Neural cell (in vitro differentiated cells): ENCODE measurements around the gene RANBP1. TPM values are rescaled to one million over a fixed set of nuclear protein-coding genes. Genes with fewer than 3 reads are reported as not detected.

Experiments used
- H2AFZ ChIP-seq: fragments of 200-600, 300-800 bp; sonication (generic), shearing (Covaris generic); 2 replicates; pipeline ENCODE4 v1.6.0; 2014; ENCODE audit warnings: low read depth, mild to moderate bottlenecking, antibody characterized with exemption, low read length, moderate library complexity
- H3F3A ChIP-seq: fragments of 200-600 bp; shearing (Covaris generic); 2 replicates; pipeline ENCODE4 v1.6.1; 2016; ENCODE audit warnings: mild to moderate bottlenecking, moderate library complexity, mixed read lengths, antibody characterized with exemption, low read length; ENCODE audit not compliant: insufficient read depth, poor library complexity, severe bottlenecking
- H3K27ac ChIP-seq: fragments of 200-600, 300-800 bp; sonication (generic), shearing (Covaris generic); 2 replicates; pipeline ENCODE4 v1.5.1; 2014; ENCODE audit warnings: mild to moderate bottlenecking, low read length, moderate library complexity
- H3K27me3 ChIP-seq: fragments of 300-800, 200-600 bp; sonication (generic), shearing (Covaris generic); 2 replicates; pipeline ENCODE4 v1.6.0; 2014; ENCODE audit warnings: mild to moderate bottlenecking, low read depth, low read length, moderate library complexity; ENCODE audit not compliant: insufficient read depth
- H3K36me3 ChIP-seq: fragments of 300-800, 200-600 bp; sonication (generic), shearing (Covaris generic); 2 replicates; pipeline ENCODE4 v1.5.1; 2014; ENCODE audit warnings: mild to moderate bottlenecking, antibody characterized with exemption, low read length, moderate library complexity; ENCODE audit not compliant: insufficient read depth
- H3K4me2 ChIP-seq: fragments of 300-800, 200-600 bp; sonication (generic), shearing (Covaris generic); 2 replicates; pipeline ENCODE4 v1.6.0; 2014; ENCODE audit warnings: mild to moderate bottlenecking, low read length
- H3K4me3 ChIP-seq: fragments of 300-800, 200-600 bp; sonication (generic), shearing (Covaris generic); 2 replicates; pipeline ENCODE4 v1.5.1; 2014; ENCODE audit warnings: mild to moderate bottlenecking, low read length, moderate library complexity
- H3K79me2 ChIP-seq: fragments of 200-600 bp; shearing (Covaris generic); replicated peaks from 2 replicates; pipeline ENCODE4 v1.6.0; 2014; ENCODE audit warnings: mild to moderate bottlenecking, low read length, moderate library complexity; ENCODE audit not compliant: insufficient read depth
- H3K9ac ChIP-seq: fragments of 300-800, 200-600 bp; sonication (generic), shearing (Covaris generic); 2 replicates; pipeline ENCODE4 v1.6.1; 2016; ENCODE audit warnings: mild to moderate bottlenecking, low read length, mixed read lengths
- H3K9me2 ChIP-seq: fragments of 200-600 bp; shearing (Covaris generic); 2 replicates; pipeline ENCODE4 v1.6.1; 2016; ENCODE audit warnings: mild to moderate bottlenecking, low read length, mixed read lengths; ENCODE audit not compliant: insufficient read depth
- H3K9me3 ChIP-seq: fragments of 200-600, 300-800 bp; sonication (generic), shearing (Covaris generic); 2 replicates; pipeline ENCODE4 v1.6.1; 2016; ENCODE audit warnings: mild to moderate bottlenecking, mixed run types, low read length, moderate library complexity, mixed read lengths
- H4K20me1 ChIP-seq: fragments of 200-600 bp; shearing (Covaris generic); 2 replicates; pipeline ENCODE4 v1.6.1; 2016; ENCODE audit warnings: mild to moderate bottlenecking, mixed run types; ENCODE audit not compliant: insufficient read depth
- CTCF ChIP-seq: fragments of 450-650 bp; IDR thresholded peaks from 2 replicates; pipeline ENCODE4 v1.5.1; 2014; ENCODE audit warnings: antibody characterized with exemption, mild to moderate bottlenecking, moderate library complexity; ENCODE audit not compliant: poor library complexity, severe bottlenecking
- EP300 ChIP-seq: fragments of 450-650 bp; conservative IDR thresholded peaks from 2 replicates; pipeline ENCODE4 v1.6.1; 2014; ENCODE audit warnings: antibody characterized with exemption, mild to moderate bottlenecking, moderate library complexity; ENCODE audit not compliant: poor library complexity, severe bottlenecking
- EZH2 ChIP-seq: fragments of 200-600, 300-800 bp; shearing (Covaris generic), sonication (generic); IDR thresholded peaks from 2 replicates; pipeline ENCODE4 v1.6.1; 2014; ENCODE audit warnings: antibody characterized with exemption, low read length, borderline replicate concordance, mild to moderate bottlenecking; ENCODE audit not compliant: insufficient read depth, poor library complexity, severe bottlenecking
- MXI1 ChIP-seq: fragments of 450-650 bp; conservative IDR thresholded peaks from 2 replicates; pipeline ENCODE4 v1.6.1; 2014; ENCODE audit warnings: antibody characterized with exemption, mild to moderate bottlenecking; ENCODE audit not compliant: poor library complexity, severe bottlenecking
- POLR2AphosphoS5 ChIP-seq: IDR thresholded peaks from 2 replicates; pipeline ENCODE4 v1.6.1; 2012
- RAD21 ChIP-seq: fragments of 450-650 bp; conservative IDR thresholded peaks from 2 replicates; pipeline ENCODE4 v1.6.1; 2014; ENCODE audit warnings: antibody characterized with exemption, mild to moderate bottlenecking, moderate library complexity
- REST ChIP-seq: IDR thresholded peaks from 2 replicates; pipeline ENCODE4 v1.6.1; 2012; ENCODE audit warnings: borderline replicate concordance
- SMC3 ChIP-seq: fragments of 450-650 bp; conservative IDR thresholded peaks from 2 replicates; pipeline ENCODE4 v1.6.1; 2014; ENCODE audit warnings: antibody characterized with exemption, mild to moderate bottlenecking, moderate library complexity; ENCODE audit not compliant: poor library complexity
- TAF1 ChIP-seq: IDR thresholded peaks from 2 replicates; pipeline ENCODE4 v1.6.1; 2012; ENCODE audit warnings: low read depth
- polyA plus RNA-seq: library from polyadenylated mRNA; depleted of rRNA; stranded (reverse); fragments of >200 nt; gene quantifications from 2 replicates; pipeline ENCODE4 v1.2.3, GENCODE V29; 2014

RANBP1 gene
- polyA plus RNA-seq, 1 donor from 2014 or later, result 360 TPM

- Histone ChIP-seq H3K4me2 (no peak overlapping the region), H4K20me1 (no peaks in the 10 kb centered on the region), H3K4me3 (no peak overlapping the region), H3K27me3 (no peaks in the 10 kb centered on the region), H3F3A (no peaks in the 10 kb centered on the region), H3K36me3 (peaks cover 6% of the 10 kb centered on the region), H2AFZ (no peak overlapping the region), H3K9ac (no peak overlapping the region), H3K79me2 (peaks cover 2% of the 10 kb centered on the region), H3K9me2 (no peaks in the 10 kb centered on the region), H3K27ac (no peak overlapping the region), H3K9me3 (no peaks in the 10 kb centered on the region)
- no peak for TF ChIP-seq RAD21
- TF ChIP-seq EZH2, result no peak
- no peak for TF ChIP-seq CTCF
- TF ChIP-seq SMC3, result no peak
- TF ChIP-seq POLR2AphosphoS5, result no peak
- TF ChIP-seq TAF1, result no peak
- TF ChIP-seq EP300, result no peak
- TF ChIP-seq MXI1, result no peak
- no peak for TF ChIP-seq REST
Measured at GRCh38 chr22:20110359-20110985, 5.4 kb upstream of the RANBP1 start.

GRCh38 chr22:20111045-20111688, 4.7 kb upstream of the RANBP1 start:
- H3K79me2 ChIP-seq, result peaks cover 9% of the 10 kb centered on the region
- no peaks in the 10 kb centered on the region for H3F3A ChIP-seq
- H4K20me1 ChIP-seq, result no peaks in the 10 kb centered on the region
- H3K4me3 ChIP-seq, result no peak overlapping the region
- H3K9ac ChIP-seq, result no peak overlapping the region
- no peak overlapping the region for H3K4me2 ChIP-seq
- H3K36me3 ChIP-seq, result peaks cover 6% of the 10 kb centered on the region
- H3K27me3 ChIP-seq, result no peaks in the 10 kb centered on the region
- TF ChIP-seq CTCF (peak; percentile 50), MXI1 (no peak)
- H2AFZ ChIP-seq, result no peak overlapping the region
- H3K9me3 ChIP-seq, result no peaks in the 10 kb centered on the region
- no peak overlapping the region for H3K27ac ChIP-seq
- H3K9me2 ChIP-seq, result no peaks in the 10 kb centered on the region
